ENCODE results near the gene TDRD9.

TDRD9 gene

GRCh38 chr14:103989964-103990363, 61.7 kb downstream of the TDRD9 start:
- no peak for DNase-seq (ENCODE audit: low spot score)

GRCh38 chr14:103994535-103995184, 66.4 kb downstream of the TDRD9 start:
- no peak for DNase-seq (ENCODE audit: low spot score)

GRCh38 chr14:103995876-103996275, 67.6 kb downstream of the TDRD9 start:
- DNase-seq (ENCODE audit: low spot score): no peak

- DNase-seq (ENCODE audit: low spot score): no peak
Observed at GRCh38 chr14:103997391-103997790, 69.1 kb downstream of the TDRD9 start.

GRCh38 chr14:103998027-103998426, 69.8 kb downstream of the TDRD9 start:
- DNase-seq (ENCODE audit: low spot score): no peak

- no peak for DNase-seq (ENCODE audit: low spot score)
Observed at GRCh38 chr14:103999795-104000440, 71.7 kb downstream of the TDRD9 start.

GRCh38 chr14:104001003-104001402, 72.7 kb downstream of the TDRD9 start:
- no peak for DNase-seq (ENCODE audit: low spot score)

- no peak for DNase-seq (ENCODE audit: low spot score)
Observed at GRCh38 chr14:104003616-104004015, 75.4 kb downstream of the TDRD9 start.

GRCh38 chr14:104004849-104005248, 76.6 kb downstream of the TDRD9 start:
- DNase-seq (ENCODE audit: low spot score): no peak

GRCh38 chr14:104005489-104005888, 77.2 kb downstream of the TDRD9 start:
- DNase-seq (ENCODE audit: low spot score): no peak

- no peak for DNase-seq (ENCODE audit: low spot score)
Observed at GRCh38 chr14:104007121-104007520, 78.9 kb downstream of the TDRD9 start.

- DNase-seq (ENCODE audit: low spot score): no peak
Observed at GRCh38 chr14:104009297-104009696, 81.0 kb downstream of the TDRD9 start.

- no peak for DNase-seq (ENCODE audit: low spot score)
Observed at GRCh38 chr14:104011824-104012517, 83.7 kb downstream of the TDRD9 start.

- no peak for DNase-seq (ENCODE audit: low spot score)
Observed at GRCh38 chr14:104014764-104015163, 86.5 kb downstream of the TDRD9 start.

- DNase-seq (ENCODE audit: low spot score): no peak
Observed at GRCh38 chr14:104016873-104017650, 88.8 kb downstream of the TDRD9 start.

GRCh38 chr14:104019029-104019428, 90.8 kb downstream of the TDRD9 start:
- DNase-seq (ENCODE audit: low spot score): no peak

GRCh38 chr14:104019806-104020205, 91.5 kb downstream of the TDRD9 start:
- DNase-seq (ENCODE audit: low spot score): no peak

GRCh38 chr14:104020471-104020870, 92.2 kb downstream of the TDRD9 start:
- DNase-seq (ENCODE audit: low spot score): no peak

GRCh38 chr14:104023325-104024055, 95.2 kb downstream of the TDRD9 start:
- no peak for DNase-seq (ENCODE audit: low spot score)

GRCh38 chr14:104025534-104025933, 97.3 kb downstream of the TDRD9 start:
- DNase-seq (ENCODE audit: low spot score): no peak

GRCh38 chr14:104026024-104026423, 97.8 kb downstream of the TDRD9 start:
- DNase-seq (ENCODE audit: low spot score): no peak

- no peak for DNase-seq (ENCODE audit: low spot score)
Observed at GRCh38 chr14:104030958-104031357, 102.7 kb downstream of the TDRD9 start.
